HT-29 (cell line): ENCODE data around the gene PISD. TPM values are rescaled to one million over a fixed set of nuclear protein-coding genes. Genes with fewer than 3 reads are reported as not detected.

Experiments
- DNase-seq: peaks from one replicate; pipeline ENCODE4 v3.0.0-alpha.2; 2015; ENCODE audit warnings: low spot score
- total RNA-seq: library from RNA; depleted of rRNA; stranded (reverse); fragments of >200 nt; shearing (Covaris generic); gene quantifications from 2 replicates; pipeline ENCODE4 v1.2.3, GENCODE V29; 2014

The PISD gene
- total RNA-seq, 1 experiment from 2014 or later = 60.8 TPM

GRCh38 chr22:31652911-31653684 lies 8.9 kb downstream of the PISD start:
- no peak for DNase-seq

- no peak for DNase-seq
Measured at GRCh38 chr22:31652088-31652487, 9.9 kb downstream of the PISD start.

- DNase-seq = no peak
Measured at GRCh38 chr22:31651664-31652063, 10.4 kb downstream of the PISD start.

GRCh38 chr22:31650391-31650790 lies 11.6 kb downstream of the PISD start:
- DNase-seq = no peak

GRCh38 chr22:31647523-31648320 lies 14.3 kb downstream of the PISD start:
- DNase-seq = no peak

- DNase-seq = no peak
Measured at GRCh38 chr22:31647066-31647465, 14.9 kb downstream of the PISD start.

GRCh38 chr22:31646186-31647019 lies 15.6 kb downstream of the PISD start:
- DNase-seq = peak; percentile 23

- no peak for DNase-seq
Measured at GRCh38 chr22:31639436-31640039, 22.5 kb downstream of the PISD start.

GRCh38 chr22:31637891-31638618 lies 24.0 kb downstream of the PISD start:
- DNase-seq = no peak

GRCh38 chr22:31637447-31637890 lies 24.5 kb downstream of the PISD start:
- DNase-seq = no peak

GRCh38 chr22:31635638-31636306 lies 26.2 kb downstream of the PISD start:
- DNase-seq = no peak

- no peak for DNase-seq
Measured at GRCh38 chr22:31631436-31631835, 30.6 kb downstream of the PISD start.

GRCh38 chr22:31630331-31631329 lies 31.4 kb downstream of the PISD start:
- DNase-seq = peak; percentile 80

GRCh38 chr22:31629741-31630184 lies 32.3 kb downstream of the PISD start:
- no peak for DNase-seq

- no peak for DNase-seq
Measured at GRCh38 chr22:31628969-31629708, 32.9 kb downstream of the PISD start.

GRCh38 chr22:31628362-31628761 lies 33.7 kb downstream of the PISD start:
- no peak for DNase-seq

GRCh38 chr22:31627223-31627731 lies 34.7 kb downstream of the PISD start:
- DNase-seq = no peak
